Measurements from ENCODE around the gene PLB1.

PLB1 gene

DNA sequence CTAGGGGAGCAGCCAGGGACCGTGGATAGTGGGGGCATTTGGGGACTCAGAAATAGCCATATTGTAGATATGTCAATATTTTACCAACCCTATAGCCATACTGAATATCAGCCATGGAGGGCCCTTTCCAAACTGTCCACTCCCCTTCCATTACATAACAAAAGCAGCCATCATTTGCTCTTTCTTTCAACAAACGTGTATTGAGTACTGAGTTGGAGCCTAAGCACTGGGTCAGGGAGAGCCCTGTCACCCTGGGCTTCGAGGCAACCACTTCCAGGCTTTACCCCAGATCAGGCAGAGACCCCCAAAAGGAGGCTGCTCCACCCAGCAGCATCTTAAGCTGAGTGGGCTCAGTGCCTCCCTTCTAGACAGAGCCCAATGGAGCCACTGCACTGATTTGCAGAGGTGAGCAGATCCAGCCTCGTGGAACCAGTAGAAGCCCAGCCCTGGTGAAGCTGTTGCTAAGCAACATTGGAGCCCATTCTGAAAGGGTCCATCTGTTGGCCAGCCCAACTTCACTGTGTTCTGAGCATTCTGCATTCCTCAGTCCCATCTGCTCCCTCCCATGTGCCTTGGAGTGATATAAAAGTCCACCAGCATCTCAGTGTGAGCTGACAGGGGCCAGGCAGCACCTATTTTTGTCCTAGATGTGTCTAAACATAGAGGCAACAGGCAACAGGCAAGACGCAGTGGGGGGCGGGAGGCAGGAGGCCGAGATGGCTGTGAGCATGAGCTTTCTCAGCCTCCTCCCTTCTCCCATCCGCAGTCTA is 112.1 kb downstream of the PLB1 start:
- peaks cover 44% of the 10 kb centered on the region for H3K36me3 Mint-ChIP-seq
- DNase-seq: no peak
- CTCF ChIA-PET: interaction anchor here (6.1 kb wide), 1 partner anchor 13 kb away, joined by 34 read pairs; no protein-coding TSS in a partner anchor
- no peak overlapping the region for H3K4me3 Mint-ChIP-seq
- H3K27ac Mint-ChIP-seq: no peak overlapping the region
- no peaks in the 10 kb centered on the region for H3K27me3 Mint-ChIP-seq
- H3K9me3 Mint-ChIP-seq: no peaks in the 10 kb centered on the region
- peaks cover 47% of the 10 kb centered on the region for H3K4me1 Mint-ChIP-seq

DNA sequence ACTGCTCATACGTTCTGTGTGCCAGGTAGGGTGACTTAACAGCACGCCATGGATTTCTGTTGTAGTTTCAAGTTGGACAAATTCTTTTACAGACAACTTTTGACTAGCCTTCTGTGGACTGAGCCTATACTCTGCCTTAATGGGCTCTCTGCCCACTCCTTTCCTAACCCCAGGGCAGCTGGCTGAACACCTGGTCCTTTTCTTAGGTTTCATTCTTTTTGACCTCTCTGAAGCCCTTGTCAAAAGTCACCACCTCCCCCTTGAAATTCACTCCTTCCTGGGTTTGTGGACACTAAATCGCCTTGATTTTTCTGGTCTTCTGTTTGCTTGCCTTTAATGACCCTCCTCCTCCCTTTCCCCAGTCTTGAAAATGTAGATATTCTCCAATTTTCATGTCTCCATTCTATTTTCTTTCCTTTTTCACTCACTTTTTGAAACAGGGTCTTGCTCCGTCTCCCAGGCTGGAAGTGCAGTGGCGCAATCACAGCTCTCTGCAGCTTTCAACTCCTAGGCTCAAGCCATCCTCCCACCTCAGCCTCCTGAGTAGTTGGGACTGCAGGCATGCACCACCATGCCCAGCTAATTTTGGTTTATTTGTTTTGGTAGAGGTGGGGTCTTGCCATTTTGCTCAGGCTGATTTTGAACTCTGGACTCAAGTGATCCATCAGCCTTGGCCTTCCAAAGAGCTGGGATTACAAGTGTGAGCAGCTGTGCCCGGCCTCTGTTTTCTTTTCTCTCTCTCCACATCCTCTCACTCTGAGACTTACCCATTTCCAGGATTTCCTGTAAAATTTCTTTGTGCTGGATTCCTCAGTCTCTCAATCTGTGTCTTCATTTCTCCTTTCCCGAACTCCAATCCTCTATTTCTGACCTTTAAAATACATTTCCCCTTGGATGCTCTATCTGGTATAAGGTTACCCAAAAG is 112.9 kb downstream of the PLB1 start:
- peak overlapping the region; percentile 24 for H3K27ac Mint-ChIP-seq
- CTCF ChIA-PET: interaction anchor here (6.1 to 9.6 kb wide), 2 partner anchors 14 kb away, joined by 34 to 103 read pairs; no protein-coding TSS in a partner anchor

DNA sequence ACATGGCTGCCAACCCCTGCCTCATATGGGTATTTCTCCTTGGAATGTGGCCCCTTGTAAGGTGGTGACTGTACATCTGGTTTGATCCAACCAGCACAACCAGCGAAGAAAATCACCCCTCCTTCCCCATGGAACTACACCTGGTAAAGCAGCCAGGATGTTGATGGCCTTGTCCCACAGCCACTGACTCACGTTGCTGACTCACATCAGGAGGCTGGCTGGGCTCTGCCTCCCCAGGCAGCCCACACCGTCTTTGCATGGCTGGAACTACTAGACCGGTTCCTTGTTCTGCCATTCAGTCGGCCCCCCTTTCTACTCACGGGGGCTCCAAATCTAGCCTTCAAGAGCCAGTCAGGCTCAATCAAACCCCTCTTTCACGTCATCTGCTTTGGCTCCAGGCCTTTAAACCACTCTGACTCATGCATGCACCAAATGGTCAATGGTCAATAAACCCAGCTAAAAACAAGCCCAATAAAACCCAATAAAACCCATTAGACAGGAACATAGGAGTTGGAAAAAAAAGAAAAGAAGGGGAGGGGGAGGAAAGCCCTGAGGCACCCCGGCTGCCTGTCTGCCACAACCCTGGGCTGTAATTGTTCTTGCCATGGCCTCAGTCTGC is 114.8 kb downstream of the PLB1 start:
- no peak overlapping the region for H3K4me3 Mint-ChIP-seq
- peak overlapping the region; percentile 52 for H3K27ac Mint-ChIP-seq
- CTCF ChIA-PET: interaction anchor here (9.6 kb wide), 1 partner anchor 16 kb away, joined by 103 read pairs; no protein-coding TSS in a partner anchor

More for the DNA sequence above, 112.9 kb downstream of the PLB1 start:
- Mint-ChIP-seq H3K4me3 (no peak overlapping the region), H3K4me1 (peaks cover 38% of the 10 kb centered on the region), H3K27me3 (no peaks in the 10 kb centered on the region), H3K9me3 (no peaks in the 10 kb centered on the region), H3K36me3 (peaks cover 40% of the 10 kb centered on the region)
- DNase-seq: no peak

DNA sequence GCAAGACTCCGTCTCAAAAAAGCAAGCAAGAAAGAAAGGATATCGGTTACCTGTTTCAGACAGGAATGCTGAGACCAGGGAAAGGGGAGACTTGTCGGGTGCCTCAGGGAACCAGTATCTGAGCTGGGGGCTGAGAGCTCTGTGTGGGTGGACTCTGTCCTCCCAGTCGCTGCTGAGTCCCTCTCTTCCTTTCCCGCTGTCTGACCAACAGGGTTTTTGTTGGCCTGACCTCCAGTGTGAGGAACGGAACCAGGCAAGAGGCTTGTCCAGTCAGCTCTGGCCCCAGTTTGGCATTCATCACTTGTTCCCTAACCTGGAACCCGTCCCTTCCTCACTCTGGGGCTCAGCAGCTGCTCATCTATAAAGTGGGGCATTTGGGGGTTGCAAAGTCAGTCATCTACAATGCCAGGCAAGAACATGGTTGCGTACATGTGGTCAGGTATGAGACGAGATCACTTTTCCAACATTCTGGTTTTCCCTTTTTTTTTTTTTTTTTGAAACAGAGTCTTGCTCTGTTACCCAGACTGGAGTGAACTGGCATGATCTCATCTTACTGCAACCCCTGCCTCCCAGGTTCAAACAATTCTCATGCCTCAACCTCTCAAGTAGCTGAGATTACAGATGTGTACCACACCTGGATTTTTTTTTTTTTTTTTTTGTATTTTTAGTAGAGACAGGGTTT is 116.4 kb downstream of the PLB1 start:
- no peaks in the 10 kb centered on the region for H3K27me3 Mint-ChIP-seq
- no peaks in the 10 kb centered on the region for H3K9me3 Mint-ChIP-seq
- peak overlapping the region; percentile 46 for H3K27ac Mint-ChIP-seq
- peaks cover 34% of the 10 kb centered on the region for H3K4me1 Mint-ChIP-seq
- DNase-seq: no peak
- CTCF ChIA-PET: interaction anchor here (0.7 to 9.6 kb wide), 4 partner anchors 11 to 17 kb away, joined by 3 to 103 read pairs (median 3); no protein-coding TSS in a partner anchor
- H3K4me3 Mint-ChIP-seq: no peak overlapping the region
- peaks cover 28% of the 10 kb centered on the region for H3K36me3 Mint-ChIP-seq

More for the DNA sequence above, 114.8 kb downstream of the PLB1 start:
- no peak for DNase-seq
- Mint-ChIP-seq H3K36me3 (peaks cover 36% of the 10 kb centered on the region), H3K9me3 (no peaks in the 10 kb centered on the region), H3K4me1 (peaks cover 33% of the 10 kb centered on the region), H3K27me3 (no peaks in the 10 kb centered on the region)

DNA sequence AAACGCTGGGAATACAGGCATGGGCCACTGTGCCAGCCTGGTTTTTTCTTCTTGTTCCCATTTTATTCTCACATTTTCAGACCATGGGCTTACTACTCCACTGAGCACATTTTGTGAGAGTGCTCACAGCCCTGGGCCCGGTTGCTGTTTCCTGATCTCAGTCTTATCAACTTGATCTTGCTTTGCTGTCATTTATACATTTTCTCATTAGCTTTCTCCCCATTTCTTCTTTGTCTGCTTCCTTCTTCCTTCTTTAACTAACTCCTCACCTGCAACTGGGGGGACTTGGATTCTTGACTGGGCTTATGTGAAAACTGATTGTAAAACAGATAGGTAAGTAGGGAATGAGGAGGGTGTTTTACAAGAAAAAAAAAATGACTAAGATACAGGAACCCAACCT is 117.3 kb downstream of the PLB1 start:
- no peaks in the 10 kb centered on the region for H3K9me3 Mint-ChIP-seq
- peaks cover 42% of the 10 kb centered on the region for H3K4me1 Mint-ChIP-seq
- H3K27ac Mint-ChIP-seq: no peak overlapping the region
- no peak overlapping the region for H3K4me3 Mint-ChIP-seq
- no peaks in the 10 kb centered on the region for H3K27me3 Mint-ChIP-seq
- H3K36me3 Mint-ChIP-seq: peaks cover 24% of the 10 kb centered on the region
- CTCF ChIA-PET: interaction anchor here (0.7 to 9.6 kb wide), 3 partner anchors 10 to 18 kb away, joined by 3 to 103 read pairs (median 3); no protein-coding TSS in a partner anchor
- peak; percentile 61 for DNase-seq

DNA sequence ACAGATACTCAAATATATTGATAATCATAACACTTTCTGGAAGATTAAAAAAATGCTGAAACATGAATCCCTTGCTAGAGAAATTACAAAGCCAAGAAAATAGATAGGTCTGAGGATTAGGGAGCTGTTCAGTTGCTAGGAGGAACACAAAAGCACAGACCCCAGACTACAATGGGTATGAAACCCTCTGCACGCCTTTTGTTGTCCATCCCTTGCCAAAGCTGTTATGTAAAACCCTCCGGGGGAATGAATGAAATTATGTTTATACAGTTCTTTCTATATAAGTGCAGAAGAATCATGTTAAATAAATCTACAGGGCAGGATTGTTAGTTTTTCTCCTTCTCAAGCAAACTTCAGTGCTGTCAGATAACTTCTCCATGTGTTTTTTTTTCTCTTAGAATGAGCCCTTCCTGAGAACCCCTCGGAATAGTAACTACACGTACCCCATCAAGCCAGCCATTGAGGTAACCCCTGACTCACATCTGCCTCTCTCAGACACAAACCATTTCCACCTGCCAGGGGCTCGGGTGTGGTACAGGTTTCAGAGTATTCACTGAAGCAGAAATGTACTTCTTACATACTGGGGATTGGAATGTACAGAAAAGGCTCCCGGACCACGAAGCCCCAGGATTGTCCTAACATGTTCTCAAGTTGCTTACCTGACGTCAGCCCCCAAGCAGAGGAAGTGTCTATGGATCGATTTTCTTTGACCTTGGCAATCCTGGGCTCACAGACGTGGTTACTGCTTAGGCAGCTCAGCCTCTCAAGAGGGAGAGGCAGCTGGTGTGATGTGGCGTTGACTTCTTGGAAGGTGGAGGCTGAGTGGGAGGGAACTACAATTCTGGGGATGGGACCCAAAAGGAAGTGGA is 118.0 kb downstream of the PLB1 start:
- H3K9me3 Mint-ChIP-seq: no peaks in the 10 kb centered on the region
- peak; percentile 76 for DNase-seq
- H3K4me1 Mint-ChIP-seq: peaks cover 45% of the 10 kb centered on the region
- H3K36me3 Mint-ChIP-seq: peaks cover 20% of the 10 kb centered on the region
- no peak overlapping the region for H3K4me3 Mint-ChIP-seq
- no peak overlapping the region for H3K27ac Mint-ChIP-seq
- no peaks in the 10 kb centered on the region for H3K27me3 Mint-ChIP-seq
- CTCF ChIA-PET: interaction anchor here (1.2 to 9.6 kb wide), 3 partner anchors 9 to 138 kb away, joined by 3 to 103 read pairs (median 16); partner anchors contain the start of gene PPP1CB

- peaks cover 49% of the 10 kb centered on the region for H3K4me1 Mint-ChIP-seq
- no peaks in the 10 kb centered on the region for H3K9me3 Mint-ChIP-seq
- no peak for DNase-seq
- H3K27me3 Mint-ChIP-seq: no peaks in the 10 kb centered on the region
- peaks cover 8% of the 10 kb centered on the region for H3K36me3 Mint-ChIP-seq
- no peak overlapping the region for H3K27ac Mint-ChIP-seq
- no peak overlapping the region for H3K4me3 Mint-ChIP-seq
- CTCF ChIA-PET: interaction anchor here (0.8 to 9.6 kb wide), 6 partner anchors 9 to 136 kb away, joined by 3 to 103 read pairs (median 8); partner anchors contain the start of gene PPP1CB
Measured at GRCh38 chr2:28615706-28616105, 119.8 kb downstream of the PLB1 start.

- Mint-ChIP-seq H3K27ac (no peak overlapping the region), H3K27me3 (no peaks in the 10 kb centered on the region), H3K36me3 (peaks cover 2% of the 10 kb centered on the region), H3K4me1 (peaks cover 49% of the 10 kb centered on the region), H3K9me3 (no peaks in the 10 kb centered on the region), H3K4me3 (no peak overlapping the region)
- DNase-seq: no peak
- CTCF ChIA-PET: interaction anchor here (0.8 to 9.6 kb wide), 5 partner anchors 14 to 136 kb away, joined by 3 to 103 read pairs (median 6); partner anchors contain the start of gene PPP1CB
Measured at GRCh38 chr2:28616396-28616999, 120.6 kb downstream of the PLB1 start.

- Mint-ChIP-seq H3K36me3 (no peaks in the 10 kb centered on the region), H3K4me3 (no peak overlapping the region), H3K4me1 (peaks cover 54% of the 10 kb centered on the region), H3K27me3 (no peaks in the 10 kb centered on the region), H3K27ac (peak overlapping the region; percentile 12), H3K9me3 (no peaks in the 10 kb centered on the region)
- no peak for DNase-seq
- CTCF ChIA-PET: interaction anchor here (0.6 to 9.6 kb wide), 4 partner anchors 11 to 1501 kb away, joined by 4 to 103 read pairs (median 10); partner anchors contain the start of gene PPP1CB
Measured at GRCh38 chr2:28617502-28618184, 121.8 kb downstream of the PLB1 start.

GRCh38 chr2:28618221-28619141 is 122.6 kb downstream of the PLB1 start:
- Mint-ChIP-seq H3K27me3 (no peaks in the 10 kb centered on the region), H3K4me1 (peaks cover 63% of the 10 kb centered on the region), H3K9me3 (peaks cover 5% of the 10 kb centered on the region), H3K36me3 (peaks cover 5% of the 10 kb centered on the region), H3K4me3 (no peak overlapping the region), H3K27ac (no peak overlapping the region)
- no peak for DNase-seq
- CTCF ChIA-PET: interaction anchor here (3.0 to 9.6 kb wide), 3 partner anchors 24 to 134 kb away, joined by 16 to 103 read pairs (median 28); partner anchors contain the start of gene PPP1CB

Measured in activated naive CD4-positive, alpha-beta T cell treated with anti-CD3 and anti-CD28 coated beads, Interleukin-2, amount 10 ng/mL, durations not matched to agents 7 days and 5 days (primary cell).